ENCODE results near the gene MFAP5. TPM values are rescaled to one million over a fixed set of nuclear protein-coding genes. Genes with fewer than 3 reads are reported as not detected.

The MFAP5 gene
- polyA plus RNA-seq, 3 donors: not detected

DNA sequence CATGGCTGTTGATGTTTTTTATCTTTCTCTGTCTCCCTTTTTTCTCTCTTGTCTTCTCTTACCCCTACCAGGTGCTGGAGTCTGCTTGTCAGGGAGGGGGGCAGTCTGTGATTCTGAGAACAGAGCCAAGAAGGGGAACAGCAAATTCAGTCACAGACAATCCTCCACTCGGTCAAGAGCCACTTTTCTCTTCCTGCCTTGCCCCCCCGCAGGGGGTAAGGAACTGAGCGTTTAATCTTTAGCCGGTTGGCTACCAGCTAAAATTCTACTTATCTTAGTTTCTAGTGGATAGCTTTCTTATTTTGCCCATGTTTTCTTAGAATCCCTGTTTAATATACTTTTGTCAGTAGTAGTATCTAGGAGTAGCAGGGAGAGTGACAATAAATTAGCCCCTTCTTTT, 37.1 kb upstream of the MFAP5 start:
- Histone ChIP-seq H3K4me3 (replicated peaks in 1 of 3; ENCODE audit: low read depth in 2 of 3, low read length in 3 of 3) (no peak overlapping the region), H3K27ac (ENCODE audit: low read depth in 1 of 2, low read length in 2 of 2) (no peak overlapping the region), H3K79me2 (ENCODE audit: insufficient read depth, low read length) (peaks cover 6% of the 10 kb centered on the region), H3K9me3 (replicated peaks in 1 of 2; ENCODE audit: control insufficient read depth in 1 of 2, insufficient read depth in 1 of 2, low read length in 2 of 2) (no peaks in the 10 kb centered on the region), H3K4me1 (ENCODE audit: control insufficient read depth in 1 of 2, insufficient read depth in 2 of 2, low read length in 2 of 2) (peaks cover 17 to 20% of the 10 kb centered on the region in 2 donors), H2AFZ (ENCODE audit: insufficient read depth, low read depth, low read length, poor library complexity, severe bottlenecking) (peak overlapping the region; percentile 27), H3K4me2 (replicated peaks; ENCODE audit: extremely low read depth, low read length, poor library complexity, severe bottlenecking) (peak overlapping the region; percentile 14), H3K27me3 (ENCODE audit: control insufficient read depth in 2 of 2, insufficient read depth in 2 of 2, low read length in 2 of 2) (peaks cover 3 to 6% of the 10 kb centered on the region in 2 donors), H3K36me3 (replicated peaks in 1 of 2; ENCODE audit: control insufficient read depth in 1 of 2, insufficient read depth in 2 of 2, low read length in 2 of 2) (no peaks in the 10 kb centered on the region), H4K20me1 (ENCODE audit: insufficient read depth, low read length) (no peaks in the 10 kb centered on the region), H3K9ac (ENCODE audit: insufficient read depth, low read length, poor library complexity, severe bottlenecking) (no peak overlapping the region)
- DNase-seq: peak in 1 of 3 donors; percentile 16
- Mint-ChIP-seq H3K4me1 (peaks cover 27% of the 10 kb centered on the region), H3K36me3 (peaks cover 0 to 8% of the 10 kb centered on the region in 2 donors), H3K9me3 (peaks cover 0 to 6% (median 0%) of the 10 kb centered on the region in 7 donors), H3K27ac (peak overlapping the region in 3 of 7 donors; percentile 21 to 75 (median 75)), H3K4me3 (peak overlapping the region; percentile 38 to 56), H3K27me3 (ENCODE audit: low read depth in 3 of 3) (peaks cover 8 to 34% (median 17%) of the 10 kb centered on the region in 3 donors)
- TF ChIP-seq, protein P1, sequence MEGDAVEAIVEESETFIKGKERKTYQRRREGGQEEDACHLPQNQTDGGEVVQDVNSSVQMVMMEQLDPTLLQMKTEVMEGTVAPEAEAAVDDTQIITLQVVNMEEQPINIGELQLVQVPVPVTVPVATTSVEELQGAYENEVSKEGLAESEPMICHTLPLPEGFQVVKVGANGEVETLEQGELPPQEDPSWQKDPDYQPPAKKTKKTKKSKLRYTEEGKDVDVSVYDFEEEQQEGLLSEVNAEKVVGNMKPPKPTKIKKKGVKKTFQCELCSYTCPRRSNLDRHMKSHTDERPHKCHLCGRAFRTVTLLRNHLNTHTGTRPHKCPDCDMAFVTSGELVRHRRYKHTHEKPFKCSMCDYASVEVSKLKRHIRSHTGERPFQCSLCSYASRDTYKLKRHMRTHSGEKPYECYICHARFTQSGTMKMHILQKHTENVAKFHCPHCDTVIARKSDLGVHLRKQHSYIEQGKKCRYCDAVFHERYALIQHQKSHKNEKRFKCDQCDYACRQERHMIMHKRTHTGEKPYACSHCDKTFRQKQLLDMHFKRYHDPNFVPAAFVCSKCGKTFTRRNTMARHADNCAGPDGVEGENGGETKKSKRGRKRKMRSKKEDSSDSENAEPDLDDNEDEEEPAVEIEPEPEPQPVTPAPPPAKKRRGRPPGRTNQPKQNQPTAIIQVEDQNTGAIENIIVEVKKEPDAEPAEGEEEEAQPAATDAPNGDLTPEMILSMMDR (IDR thresholded peaks at IDR 0.05): no peak
- intact Hi-C loops (cut with micrococcal nuclease): no loop called here
- no CpG with 5 or more reads among the region's 4 CpGs for WGBS (ENCODE audit: insufficient coverage)

DNA sequence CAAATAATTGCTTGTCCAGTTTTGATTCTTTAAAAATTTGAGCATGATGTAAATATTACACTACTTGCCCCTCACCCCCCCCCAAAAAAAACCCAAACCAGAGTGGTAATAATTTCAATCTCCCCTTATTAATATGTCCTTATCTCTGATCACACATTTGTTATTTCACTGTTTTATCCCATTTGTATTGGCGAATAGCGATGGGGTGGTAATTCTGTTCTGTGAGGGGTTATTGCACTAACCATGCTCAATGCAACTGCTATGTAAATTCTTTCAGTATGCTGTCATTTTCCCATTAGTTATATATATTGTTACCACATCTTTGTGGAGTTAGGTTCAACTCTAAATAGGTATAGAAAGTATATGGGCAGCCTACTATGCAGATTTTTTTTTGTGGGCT, 36.3 kb upstream of the MFAP5 start:
- intact Hi-C loops (cut with micrococcal nuclease): no loop called here
- Histone ChIP-seq H2AFZ (ENCODE audit: insufficient read depth, low read depth, low read length, poor library complexity, severe bottlenecking) (peak overlapping the region; percentile 91), H3K79me2 (ENCODE audit: insufficient read depth, low read length) (peaks cover 6% of the 10 kb centered on the region), H3K9ac (ENCODE audit: insufficient read depth, low read length, poor library complexity, severe bottlenecking) (peak overlapping the region; percentile 86), H3K4me3 (replicated peaks in 1 of 3; ENCODE audit: low read depth in 2 of 3, low read length in 3 of 3) (peak overlapping the region; percentile 50 to 86 (median 75)), H3K27ac (ENCODE audit: low read depth in 1 of 2, low read length in 2 of 2) (peak overlapping the region in 1 of 2 donors; percentile 79), H3K4me1 (ENCODE audit: control insufficient read depth in 1 of 2, insufficient read depth in 2 of 2, low read length in 2 of 2) (peaks cover 17 to 20% of the 10 kb centered on the region in 2 donors), H4K20me1 (ENCODE audit: insufficient read depth, low read length) (no peaks in the 10 kb centered on the region), H3K27me3 (ENCODE audit: control insufficient read depth in 2 of 2, insufficient read depth in 2 of 2, low read length in 2 of 2) (peaks cover 3 to 6% of the 10 kb centered on the region in 2 donors), H3K36me3 (replicated peaks in 1 of 2; ENCODE audit: control insufficient read depth in 1 of 2, insufficient read depth in 2 of 2, low read length in 2 of 2) (no peaks in the 10 kb centered on the region), H3K9me3 (replicated peaks in 1 of 2; ENCODE audit: control insufficient read depth in 1 of 2, insufficient read depth in 1 of 2, low read length in 2 of 2) (no peaks in the 10 kb centered on the region), H3K4me2 (replicated peaks; ENCODE audit: extremely low read depth, low read length, poor library complexity, severe bottlenecking) (peak overlapping the region; percentile 92)
- H3K36me3 Mint-ChIP-seq: peaks cover 0 to 8% of the 10 kb centered on the region in 2 donors
- peaks cover 27% of the 10 kb centered on the region for H3K4me1 Mint-ChIP-seq
- H3K9me3 Mint-ChIP-seq: peaks cover 0 to 6% (median 0%) of the 10 kb centered on the region in 7 donors
- TF ChIP-seq, protein P1 (IDR thresholded peaks at IDR 0.05): no peak
- no peak overlapping the region for H3K27ac Mint-ChIP-seq
- WGBS (ENCODE audit: insufficient coverage): no CpG with 5 or more reads among the region's 2 CpGs
- H3K4me3 Mint-ChIP-seq: peak overlapping the region; percentile 94 to 96
- peaks cover 8 to 36% (median 21%) of the 10 kb centered on the region in 3 donors for H3K27me3 Mint-ChIP-seq (ENCODE audit: low read depth in 3 of 3)
- no peak for DNase-seq

Data from CD14-positive monocyte (primary cell).